ENCODE measurements around the gene MYH10. TPM values are rescaled to one million over a fixed set of nuclear protein-coding genes. Genes with fewer than 3 reads are reported as not detected.
A peak's percentile ranks its signal among the peaks of the same experiment; 100 is the strongest.

The MYH10 gene
- total and polyA plus RNA-seq, 9 of the 15 experiments (the other 6 are each of a cell fraction or from before 2014, with no cell fraction given): 16.3 to 95.3 (median 39.7) TPM

GRCh38 chr17:8644507-8644902 is 14.0 kb upstream of the MYH10 start (continued):
- TF ChIP-seq POLR2AphosphoS2 (IDR thresholded peaks at IDR 0.05; ENCODE audit: low read length) (no peak), ARID3A (IDR thresholded peaks at IDR 0.05; ENCODE audit: borderline replicate concordance, low read depth, low read length) (no peak)

GRCh38 chr17:8643855-8644506 is 13.5 kb upstream of the MYH10 start:
- FAIRE-seq: no peak
- TF ChIP-seq ZBTB1 (CRISPR knock-in tag; IDR thresholded peaks at IDR 0.05; ENCODE audit: borderline replicate concordance, low read depth) (no peak), RFX1 (IDR thresholded peaks at IDR 0.05) (peak; percentile 43)
- no peaks in the 10 kb centered on the region for H3K79me2 ChIP-seq (ENCODE audit: control insufficient read depth, insufficient read depth, low read length)
- no peak overlapping the region for H2AFZ ChIP-seq (ENCODE audit: low read depth, low read length)
- no peak for DNase-seq (ENCODE audit: extremely low read depth in 1 of 4, low spot score in 3 of 4)
- H3K36me3 ChIP-seq (ENCODE audit: control insufficient read depth, insufficient read depth, low read length): no peaks in the 10 kb centered on the region
- ChIA-PET POLR2A (interaction anchor here (0.6 kb wide), 1 partner anchor 388 kb away, joined by 3 read pairs; no protein-coding TSS in a partner anchor), CTCF (ENCODE audit: low intra/inter-chr PET ratio) (no interaction called here)
- 7% methylated on average over 10 of the region's 11 CpGs for WGBS (ENCODE audit: insufficient coverage, low coverage, missing lambda C conversion rate)
- H3K4me3 ChIP-seq: no peak overlapping the region
- intact Hi-C loops (cut with micrococcal nuclease): no loop called here
- ATAC-seq: no peak
- no peaks in the 10 kb centered on the region for H3K9me1 ChIP-seq (ENCODE audit: control insufficient read depth, insufficient read depth, low read length)
- in situ Hi-C loops (cut with MboI): no loop called here
- no TSS peak for BruUV-seq (replicated peaks)
- H3K4me1 ChIP-seq (replicated peaks in 1 of 2; ENCODE audit: control insufficient read depth in 2 of 2, insufficient read depth in 2 of 2, low read length in 2 of 2): no peaks in the 10 kb centered on the region
- H3K27me3 ChIP-seq (ENCODE audit: control insufficient read depth in 2 of 2, insufficient read depth in 2 of 2, low read length in 2 of 2): peaks cover 9 to 30% of the 10 kb centered on the region in 2 experiments; a peak in 4 of 5 replicates
- no peak overlapping the region for H3K9ac ChIP-seq (ENCODE audit: insufficient read depth in 1 of 2, low read depth in 2 of 2, low read length in 2 of 2)
- no peaks in the 10 kb centered on the region for H3K9me3 ChIP-seq (replicated peaks; ENCODE audit: control insufficient read depth, insufficient read depth, low read depth, low read length)
- no peak overlapping the region for H3K27ac ChIP-seq (ENCODE audit: extremely low read depth, low read depth, low read length)
- no peaks in the 10 kb centered on the region for H4K20me1 ChIP-seq (replicated peaks; ENCODE audit: control insufficient read depth, insufficient read depth, low read length)
- H3K4me2 ChIP-seq (ENCODE audit: insufficient read depth, low read length): no peak overlapping the region

All from K562 (cell line).